ENCODE results near the gene TMEM200C.
A peak's percentile ranks its signal among the peaks of the same experiment; 100 is the strongest.

The TMEM200C gene

DNA sequence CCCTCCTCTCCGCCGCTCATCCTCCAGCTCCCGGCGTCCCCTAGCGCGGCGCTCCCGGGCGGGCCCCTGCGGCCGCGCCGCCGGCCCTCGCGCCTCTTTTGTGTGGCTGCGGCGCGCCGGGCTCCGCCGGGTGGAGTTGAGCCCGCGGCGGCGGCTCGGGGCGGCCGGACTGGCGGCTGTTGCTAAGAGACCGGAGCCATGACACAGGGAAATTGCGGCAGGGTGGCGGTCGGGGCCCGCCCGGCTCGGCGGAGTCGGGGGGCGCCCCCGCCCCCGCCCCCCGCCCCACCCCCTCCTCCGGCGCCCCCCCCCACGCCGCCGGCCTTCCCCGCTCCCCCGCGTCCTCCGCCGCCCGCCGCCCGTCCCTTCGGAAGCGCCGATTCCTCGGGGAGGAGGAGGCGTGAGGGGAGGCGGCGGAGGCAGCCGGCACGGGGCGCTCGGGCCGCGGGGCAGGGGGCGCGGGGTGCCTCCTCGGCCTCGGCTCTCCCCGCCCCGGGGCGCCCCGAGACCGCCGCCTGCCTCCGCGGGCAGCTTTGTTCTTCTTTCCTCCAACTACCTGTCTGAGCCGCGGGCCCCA is at the start of gene TMEM200C:
TSS of gene TMEM200C (minus strand) at position 224 of the 577 bp plus-strand sequence. CDS start 3,459 bp downstream, outside the sequence.
- DNase-seq: no peak

DNA sequence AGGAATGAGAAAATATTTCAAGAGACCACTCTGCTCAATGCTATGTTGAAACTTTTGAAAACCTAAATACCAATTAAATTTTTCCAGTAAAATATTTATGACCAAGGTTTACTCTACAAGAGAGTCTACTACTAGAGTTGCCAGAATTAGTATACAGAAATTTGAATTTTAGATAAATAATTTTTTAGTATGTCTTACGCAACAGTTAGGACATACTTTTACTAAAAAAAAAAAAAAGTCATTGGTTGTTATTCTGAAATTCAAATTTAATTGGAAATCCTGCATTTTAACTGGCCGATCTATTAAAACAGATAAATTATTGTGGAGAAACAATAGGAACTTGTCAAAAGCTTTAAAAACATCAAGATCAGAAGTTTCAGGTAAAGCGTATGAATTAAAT is 49.1 kb upstream of the TMEM200C start:
- no peak for DNase-seq

DNA sequence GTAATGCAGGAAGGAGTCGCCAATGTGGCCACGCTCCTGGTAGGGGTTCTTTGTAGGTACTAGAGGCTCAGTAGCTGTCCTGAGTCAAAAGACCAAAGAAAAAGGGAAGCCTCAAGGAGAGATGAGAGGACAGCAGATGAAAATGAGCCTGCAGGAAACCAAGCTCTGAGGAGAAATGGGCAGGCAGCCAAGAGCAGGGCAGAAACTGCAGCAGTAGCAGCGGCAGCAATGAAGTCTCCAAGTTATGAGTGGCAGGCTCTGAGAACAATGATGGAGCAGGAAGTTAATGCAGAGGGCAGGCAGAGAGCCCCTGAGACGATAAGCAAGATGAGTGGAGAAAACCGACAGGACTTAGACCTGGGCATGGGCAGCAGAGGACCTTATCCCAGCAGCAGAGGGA is 48.2 kb upstream of the TMEM200C start:
- peak; percentile 4 for DNase-seq

DNA sequence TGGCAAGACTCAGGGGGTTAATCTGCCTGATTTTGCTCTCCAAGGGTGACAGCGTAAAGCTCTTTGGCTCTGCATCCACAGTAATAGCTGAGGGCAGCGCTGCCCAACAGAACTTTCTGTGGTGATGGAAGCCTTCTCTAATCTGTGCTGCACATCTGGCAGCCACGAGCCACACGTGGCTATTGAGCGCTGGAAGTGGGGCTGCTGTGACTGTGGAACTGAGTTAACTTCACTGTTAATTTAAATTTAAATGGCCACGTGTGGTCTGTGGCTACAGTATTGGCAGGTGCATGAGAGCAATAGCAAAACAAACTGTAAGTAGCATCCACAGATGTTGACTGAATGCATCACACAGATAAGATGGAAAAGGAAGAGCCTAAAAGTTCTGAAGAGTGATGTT is 47.3 kb upstream of the TMEM200C start:
- DNase-seq: no peak

DNA sequence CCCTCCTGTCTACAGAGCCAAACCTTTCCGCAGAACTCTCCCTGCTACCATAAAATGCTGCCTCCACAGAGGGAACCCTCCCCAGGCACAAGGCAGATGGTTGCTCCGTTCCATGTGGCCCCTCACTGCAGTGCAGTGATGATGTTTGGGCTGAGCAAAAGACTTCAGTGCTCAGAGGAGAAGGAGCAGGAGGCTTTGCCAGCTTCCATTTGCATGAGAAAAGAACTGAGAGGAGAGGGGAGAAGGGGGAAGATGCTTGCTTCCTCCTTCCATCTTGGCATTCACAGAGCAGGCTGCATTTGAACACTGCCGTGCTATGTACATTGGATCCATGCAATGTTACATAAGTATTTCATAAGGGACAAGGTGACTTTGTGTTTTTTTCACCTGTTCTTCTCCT is 46.6 kb upstream of the TMEM200C start:
- no peak for DNase-seq

DNA sequence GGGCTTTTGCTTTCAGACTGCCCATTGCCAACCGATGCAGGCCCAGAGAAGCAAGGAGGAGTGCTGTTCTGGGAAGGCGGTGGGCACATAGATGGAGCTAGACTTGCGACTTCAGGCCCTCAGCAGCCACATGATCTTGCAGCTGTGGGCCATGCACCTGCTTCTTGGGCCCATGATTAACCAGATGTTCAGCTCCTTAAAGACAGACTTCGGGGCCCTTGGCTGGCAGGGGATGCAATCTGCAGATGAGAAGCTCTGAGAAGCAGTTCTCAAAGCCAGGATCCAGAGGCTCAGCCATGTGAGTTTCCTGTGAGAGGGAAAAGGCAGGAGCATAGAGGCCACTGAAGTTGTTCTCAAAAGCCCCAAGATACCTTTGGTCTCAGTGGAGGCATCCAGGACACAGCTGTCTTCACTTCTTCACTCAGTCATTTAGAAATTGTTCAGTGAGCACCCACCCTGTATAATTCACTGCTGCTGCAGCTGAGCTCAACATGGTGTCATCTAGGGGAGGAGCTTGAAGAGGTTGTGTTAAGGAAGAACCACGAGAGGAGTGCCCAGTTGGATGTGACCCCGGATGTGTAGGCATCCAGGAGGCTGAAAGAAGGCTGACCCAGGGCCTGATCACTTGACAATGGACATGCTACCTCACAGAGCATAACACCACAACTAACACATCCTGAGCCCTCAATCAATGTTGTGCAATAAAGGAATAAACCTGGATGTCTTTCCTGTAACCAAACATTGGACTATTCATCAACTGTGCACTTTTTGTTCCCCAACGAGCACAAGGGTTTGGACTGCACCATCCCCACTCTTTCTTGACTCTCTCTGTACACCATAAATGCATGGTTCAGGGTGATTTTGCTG is 44.7 kb upstream of the TMEM200C start:
- DNase-seq: no peak

DNA sequence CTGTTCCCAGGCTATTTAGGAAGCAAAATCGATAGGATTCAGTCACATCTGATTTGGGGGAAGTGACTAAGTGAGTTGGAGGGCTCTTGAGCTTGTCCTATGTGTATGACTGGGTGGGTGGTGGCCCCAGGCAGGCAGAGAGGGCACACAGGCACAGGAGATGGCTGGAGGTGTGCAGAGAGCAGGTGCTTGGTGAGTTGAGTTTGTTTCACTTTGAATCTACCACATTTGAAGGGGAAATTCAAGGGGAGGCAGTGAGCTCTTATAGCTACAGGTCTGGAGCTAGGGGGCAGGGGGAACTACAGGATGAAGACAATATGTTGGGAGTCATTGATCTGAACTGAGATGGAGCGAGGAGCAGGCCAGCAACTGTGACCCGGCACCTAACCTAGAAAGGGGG is 42.5 kb upstream of the TMEM200C start:
- DNase-seq: no peak

DNA sequence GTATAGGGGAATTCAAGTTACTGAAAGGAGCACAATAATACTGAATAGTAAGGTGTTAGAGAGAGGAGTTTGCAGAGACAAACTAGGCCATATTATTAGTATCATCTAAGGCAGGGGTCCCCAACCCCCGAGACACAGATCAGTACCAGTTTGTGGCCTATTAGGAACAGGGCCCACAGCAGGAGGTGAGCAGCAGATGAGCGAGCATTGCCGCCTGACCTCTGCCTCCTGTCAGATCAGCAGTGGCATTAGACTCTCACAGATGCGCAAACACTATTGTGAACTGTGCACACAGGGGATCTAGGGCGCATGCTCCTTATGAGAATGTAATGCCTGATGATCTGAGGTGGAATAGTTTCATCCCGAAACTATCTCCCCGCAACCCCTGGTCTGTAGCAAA is 41.8 kb upstream of the TMEM200C start:
- DNase-seq: no peak

DNA sequence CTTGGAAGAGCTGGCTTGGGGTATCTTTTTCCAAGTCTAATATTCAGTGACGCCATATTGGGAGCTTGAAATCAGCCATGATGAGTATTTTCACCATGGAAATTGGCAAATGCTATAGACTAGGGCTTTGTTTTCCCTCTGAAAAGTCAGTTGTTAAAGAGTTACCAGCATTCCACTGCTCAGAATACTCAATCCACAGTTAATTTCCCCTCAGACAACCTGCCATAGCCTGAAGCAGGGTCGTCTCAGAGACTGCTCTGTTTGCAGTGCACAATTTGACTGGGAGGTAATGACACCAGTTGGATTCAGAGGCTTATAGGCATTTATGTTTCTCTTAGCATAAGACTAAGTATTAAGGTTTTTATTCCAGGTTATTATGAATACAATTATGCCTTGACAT is 35.5 kb upstream of the TMEM200C start:
- no peak for DNase-seq

DNA sequence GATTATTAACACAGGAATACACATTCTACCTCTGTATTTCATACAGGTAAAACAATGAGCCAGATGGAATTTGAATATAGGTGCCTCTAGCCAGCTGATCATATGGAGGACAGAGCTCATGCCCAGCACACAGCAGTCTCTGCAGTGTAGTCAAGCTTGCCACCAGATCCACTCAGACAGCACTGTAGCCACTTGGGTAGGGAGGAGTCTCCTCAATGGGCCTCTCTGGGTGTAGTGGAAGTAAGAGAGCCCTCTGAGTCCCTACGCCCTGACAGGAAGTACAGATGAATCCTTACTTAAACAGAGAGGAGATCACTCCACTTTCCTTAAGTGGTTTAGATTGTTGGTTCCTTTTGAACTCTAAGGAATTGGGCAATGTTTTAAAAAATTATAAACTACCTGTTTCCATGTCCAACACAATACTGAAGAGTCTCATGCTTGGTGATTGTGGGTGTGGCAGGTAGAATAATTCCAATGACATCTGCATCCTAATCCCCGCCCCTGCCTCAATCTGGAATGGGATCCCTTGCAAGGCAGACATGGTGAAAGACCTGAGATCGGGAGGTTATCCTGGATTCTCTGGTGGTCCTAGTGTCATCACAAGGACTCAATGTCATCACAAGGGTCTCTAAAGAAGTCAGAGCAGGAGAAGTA is 23.0 kb upstream of the TMEM200C start:
- no peak for DNase-seq

DNA sequence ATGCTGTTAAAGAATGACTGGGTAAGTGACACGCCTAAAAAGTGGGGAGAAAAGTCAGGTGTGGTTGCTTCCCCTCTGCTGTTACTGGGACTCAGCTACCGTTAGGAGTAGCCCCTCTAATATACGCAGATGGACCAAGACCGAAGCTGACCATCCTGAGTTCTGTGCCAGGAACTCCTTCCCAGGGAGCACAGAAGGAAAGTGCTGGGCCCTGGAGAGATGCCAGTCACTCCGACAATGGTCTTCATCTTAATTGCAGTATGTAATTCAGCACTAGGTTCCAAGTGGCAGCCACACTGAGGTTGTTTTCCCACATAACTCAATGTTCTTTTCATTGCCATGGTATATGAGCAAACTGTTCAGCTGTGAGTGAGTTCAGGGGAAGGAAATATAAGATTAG is 19.6 kb upstream of the TMEM200C start:
- DNase-seq: no peak

DNA sequence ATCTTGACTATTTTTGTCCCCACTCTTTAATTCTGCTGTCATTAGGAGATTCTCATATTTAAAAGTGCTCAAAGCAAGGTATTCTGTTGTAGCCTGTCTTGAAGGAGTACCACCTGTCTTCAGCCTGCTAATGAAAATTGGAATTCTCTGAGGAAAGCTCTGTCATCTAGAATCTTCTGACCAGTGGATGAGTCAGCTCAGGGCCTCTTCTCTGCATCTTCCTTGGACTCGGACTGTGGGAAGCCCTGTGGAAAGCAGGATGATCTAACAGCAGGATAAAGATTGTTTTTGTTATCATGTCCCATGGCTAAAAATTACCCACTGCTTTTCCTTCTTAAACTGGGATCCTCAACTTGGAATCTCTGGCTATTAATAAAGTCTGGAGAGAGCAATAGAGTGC is 18.7 kb upstream of the TMEM200C start:
- no peak for DNase-seq

DNA sequence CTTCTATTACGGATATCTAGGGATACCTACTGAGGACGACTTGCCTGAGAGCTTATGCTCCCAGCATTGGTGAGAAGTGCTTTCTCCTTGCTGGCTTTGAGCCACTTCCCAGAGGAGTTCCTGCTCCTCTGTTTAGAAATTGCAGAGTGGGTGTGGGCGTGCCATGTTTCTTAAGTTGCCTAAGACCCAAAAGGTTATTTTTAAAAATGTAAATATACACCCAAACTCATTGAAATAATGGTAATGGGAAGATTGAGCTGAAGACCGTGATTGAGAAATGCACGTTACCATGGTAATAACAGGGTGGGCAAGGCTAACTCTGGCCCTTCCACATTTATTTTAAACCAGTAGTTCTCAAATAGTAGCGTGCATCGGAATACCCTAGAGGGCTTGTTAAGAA is 17.2 kb upstream of the TMEM200C start:
- no peak for DNase-seq

DNA sequence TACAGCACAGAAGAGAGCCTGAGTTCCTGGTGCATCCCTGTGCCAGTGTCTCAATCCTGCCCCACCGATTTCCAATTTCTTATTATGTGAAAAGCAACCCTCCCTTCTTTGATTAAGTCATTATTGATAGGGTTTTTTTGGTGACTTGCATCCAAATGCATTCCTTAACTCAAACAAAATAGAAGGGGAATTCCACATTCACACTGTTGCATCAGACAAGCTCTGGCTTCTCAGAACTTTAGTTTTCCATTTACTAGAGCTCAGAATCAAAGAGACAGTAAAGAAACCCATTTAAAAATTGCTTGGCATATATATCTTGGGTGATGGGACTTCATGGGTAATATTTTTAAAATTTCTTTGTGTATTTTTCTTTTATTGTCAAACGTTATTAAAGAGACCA is 13.8 kb upstream of the TMEM200C start:
- no peak for DNase-seq

DNA sequence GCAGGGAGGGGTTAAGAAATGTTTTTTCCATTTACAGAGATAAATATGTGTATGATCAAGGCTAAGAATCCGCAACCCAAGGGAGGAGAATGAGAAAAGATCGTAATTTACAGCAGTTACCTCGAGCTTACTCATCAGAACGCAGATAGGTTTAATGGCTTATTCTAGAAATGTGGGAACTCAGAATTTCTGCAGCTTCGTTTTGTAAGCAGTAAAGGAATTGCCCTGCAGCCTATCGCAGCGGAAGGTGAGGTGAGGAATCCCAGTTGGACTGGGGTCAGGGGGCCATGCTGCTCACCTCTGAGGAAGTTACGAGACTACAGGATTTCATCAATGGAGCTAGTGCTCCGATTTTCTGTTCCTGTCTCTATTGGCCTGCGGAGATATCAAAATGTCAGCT is 8.1 kb upstream of the TMEM200C start:
- DNase-seq: no peak

DNA sequence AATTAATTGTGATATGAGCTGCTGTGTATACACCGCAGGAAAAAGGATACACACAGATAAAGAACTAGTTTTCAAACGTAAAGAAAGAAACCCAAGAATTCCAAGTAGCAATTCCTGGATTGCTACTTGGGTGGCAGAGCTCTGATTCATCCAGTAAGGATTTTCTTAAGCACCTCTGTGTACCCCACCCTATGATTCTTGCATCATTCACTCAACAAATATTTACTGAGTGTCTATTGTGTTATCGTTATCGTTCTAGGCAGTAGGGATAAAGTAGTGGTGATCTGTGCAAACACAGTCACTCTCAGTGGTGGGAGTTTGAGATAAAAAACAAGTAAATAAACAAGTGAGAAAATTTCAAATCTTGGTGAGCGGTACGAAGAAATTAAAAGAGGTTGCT is 4.9 kb upstream of the TMEM200C start:
- DNase-seq: no peak

DNA sequence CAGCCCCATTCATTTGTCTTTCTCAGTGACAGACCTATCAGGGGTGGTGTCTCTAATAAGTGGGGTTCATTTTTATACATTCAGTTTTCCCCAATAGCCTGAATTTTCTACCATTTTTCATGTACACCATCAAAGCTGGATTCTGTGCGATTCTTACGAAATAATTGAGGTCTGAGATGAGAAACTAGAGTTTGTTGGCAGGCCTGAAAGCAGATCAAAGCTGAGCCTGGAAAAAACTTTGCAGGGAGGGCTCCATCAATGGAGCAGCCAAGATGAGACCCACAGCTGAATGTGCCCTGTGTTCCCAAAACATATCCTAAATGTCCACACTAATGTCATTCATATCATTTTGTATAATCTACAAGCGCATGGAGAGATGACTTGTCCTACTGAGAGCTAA is 4.5 kb upstream of the TMEM200C start:
- DNase-seq: no peak

DNA sequence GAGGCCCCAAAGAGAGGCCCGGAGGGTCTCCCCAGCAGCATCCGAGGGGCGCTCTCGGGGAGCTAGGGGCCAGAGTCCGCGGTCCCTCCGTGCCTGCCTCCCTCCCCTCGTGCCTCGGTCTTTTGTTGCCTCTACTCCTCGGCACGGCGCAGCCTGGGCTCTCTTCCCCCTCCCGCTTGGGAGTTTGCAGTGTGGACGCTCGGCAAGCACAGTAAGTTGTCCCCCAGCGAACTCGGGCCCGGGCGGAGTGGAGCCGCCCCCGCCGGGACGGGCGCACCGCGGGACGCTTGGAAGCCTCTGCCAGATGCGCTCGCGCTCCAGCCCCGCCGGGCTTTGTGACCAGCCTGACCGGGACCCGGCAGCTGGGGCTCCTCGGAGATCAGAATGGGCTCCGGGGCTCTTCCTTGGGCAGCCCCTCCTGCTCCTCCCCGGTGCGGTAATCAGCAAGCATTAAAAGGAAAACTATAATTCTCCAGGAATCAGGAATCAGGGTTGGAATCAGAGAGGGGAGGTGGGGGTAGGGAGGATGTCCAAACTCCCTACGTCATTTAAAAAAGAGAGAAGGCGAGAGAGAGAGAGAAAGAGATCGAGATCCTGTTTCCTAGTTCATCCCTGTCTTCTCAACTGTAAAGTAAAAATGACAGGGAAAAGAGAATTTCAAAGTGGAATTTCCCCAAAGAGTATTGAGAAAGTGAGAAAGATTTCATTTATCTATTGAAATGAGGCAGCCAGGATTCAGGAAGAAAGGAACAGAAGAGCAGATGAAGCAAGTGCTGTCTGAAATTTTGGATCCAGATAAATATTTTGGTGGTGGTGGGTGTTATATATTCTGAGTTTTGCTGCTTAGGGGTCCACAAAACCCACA is 786 bp upstream of the TMEM200C start:
- DNase-seq: no peak

DNA sequence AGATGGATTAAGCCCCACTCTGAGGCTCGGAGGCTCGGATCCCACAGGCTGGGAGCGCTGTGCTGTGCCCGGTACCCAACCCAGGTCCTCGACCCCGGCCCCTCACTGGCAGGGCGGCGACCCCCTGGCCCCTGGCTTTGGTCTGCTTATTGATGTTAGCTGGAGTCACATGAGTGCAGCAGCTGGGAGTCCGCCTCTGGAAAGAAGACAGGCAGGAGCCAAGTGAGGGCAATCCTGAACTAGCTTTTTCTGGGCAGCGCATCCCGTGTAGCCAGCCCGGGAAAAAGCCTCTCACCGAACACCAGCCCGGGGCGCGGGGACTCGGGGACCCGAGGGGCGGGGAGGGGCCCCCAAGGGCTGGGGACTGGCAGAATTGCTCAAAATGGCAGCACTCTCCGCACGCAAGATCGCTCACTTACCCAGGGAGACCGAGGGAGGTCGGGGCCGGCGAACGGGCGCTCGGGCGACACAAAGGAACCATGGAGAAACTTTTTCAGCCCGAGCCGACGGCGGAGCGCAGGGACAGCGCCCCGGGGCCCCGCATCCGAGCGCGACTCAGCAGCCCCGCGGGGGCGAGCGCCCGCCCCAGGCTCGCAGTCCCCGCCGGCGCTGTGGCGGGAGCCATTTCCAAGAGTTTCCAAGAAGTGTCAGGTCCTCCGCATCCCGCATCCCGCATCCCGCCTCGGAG is 567 bp downstream of the TMEM200C start:
- DNase-seq: no peak

DNA sequence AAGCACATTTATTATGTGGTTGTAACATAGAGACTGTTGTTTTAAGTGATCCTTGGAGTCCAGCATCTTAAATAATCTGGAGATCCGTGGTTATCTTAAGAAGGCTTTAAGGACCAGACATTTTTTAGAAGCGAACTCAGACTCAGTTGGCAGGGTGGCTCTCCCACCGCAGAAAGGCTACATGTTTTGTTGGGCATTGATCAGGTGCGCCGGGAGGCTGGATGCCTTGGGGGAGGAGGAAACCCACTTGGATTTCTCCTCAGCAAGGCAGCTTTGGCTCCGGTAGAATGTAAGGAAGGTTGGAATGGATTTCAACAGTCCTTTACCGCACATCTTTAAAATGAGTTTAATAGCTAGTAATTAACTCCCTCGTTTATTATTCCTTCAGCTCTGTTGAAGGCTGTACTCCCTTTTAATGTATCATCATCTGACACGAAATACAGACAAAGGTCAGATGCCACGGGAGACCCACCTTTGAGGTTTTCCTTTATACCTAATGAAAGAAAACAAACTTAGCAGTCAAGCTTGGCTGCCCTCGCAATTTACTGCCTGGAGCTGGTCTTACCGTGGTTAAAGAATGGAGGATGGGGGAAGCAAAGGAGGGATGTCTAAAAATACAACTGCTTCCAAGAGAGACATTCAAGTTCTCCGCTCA is 1.2 kb downstream of the TMEM200C start:
- no peak for DNase-seq

DNA sequence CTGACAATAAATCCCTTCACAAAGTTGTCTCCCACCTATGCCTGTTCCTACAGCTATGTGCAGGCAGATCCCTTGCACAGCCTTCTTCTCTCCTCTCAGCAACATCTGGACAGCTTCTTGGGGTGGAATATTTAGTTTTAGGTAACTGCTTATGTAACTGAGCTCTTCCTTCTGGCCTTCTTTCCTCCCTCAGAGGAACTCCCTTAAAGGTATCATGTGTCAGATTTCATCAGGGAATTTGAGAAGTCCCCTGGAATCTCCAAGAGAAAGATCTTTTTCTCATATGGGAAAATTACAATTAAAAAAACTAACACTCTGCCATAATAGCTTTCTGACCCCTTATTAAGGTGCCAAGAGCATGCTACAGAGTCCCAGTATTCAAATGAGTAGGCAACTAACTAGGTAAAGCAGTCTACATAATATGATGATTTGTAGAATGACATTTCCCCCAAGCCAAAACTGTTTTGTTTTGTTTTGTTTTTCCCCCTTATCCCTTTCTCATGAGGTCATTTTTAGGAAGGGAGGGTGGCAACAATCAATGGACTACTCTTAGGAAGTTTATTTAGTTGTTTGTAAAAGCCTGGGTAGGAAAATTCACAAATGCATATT is 2.4 kb downstream of the TMEM200C start:
- no peak for DNase-seq

DNA sequence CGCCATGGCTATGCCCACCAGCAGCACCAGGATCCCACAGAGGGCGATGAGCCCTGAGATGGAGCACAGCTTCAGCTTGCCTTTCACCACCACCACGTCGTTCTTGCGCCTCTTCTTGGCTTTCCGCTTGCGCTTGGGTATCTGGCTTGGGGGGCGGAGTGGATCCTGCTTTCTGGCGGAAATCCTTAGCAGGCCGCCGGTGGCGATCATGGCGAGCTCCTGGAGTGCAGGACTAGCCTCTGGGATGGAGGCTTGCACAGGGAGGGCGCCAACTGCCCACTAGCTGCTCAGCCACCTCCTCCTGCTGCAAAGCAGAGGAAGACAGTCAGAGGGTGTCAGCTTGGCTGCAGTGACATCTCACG is 3.5 kb downstream of the TMEM200C start:
- DNase-seq: no peak
